GM21529 (cell line): ENCODE results near the gene ADAM23.

Source experiments
- ATAC-seq: cut with Tn5 transposase; IDR thresholded peaks from one replicate; pipeline ENCODE4 v1.9.1; 2021; ENCODE audit not compliant: unreplicated experiment

Gene ADAM23

GRCh38 chr2:206562375-206562774, 119.0 kb downstream of the ADAM23 start:
- no peak for ATAC-seq

DNA sequence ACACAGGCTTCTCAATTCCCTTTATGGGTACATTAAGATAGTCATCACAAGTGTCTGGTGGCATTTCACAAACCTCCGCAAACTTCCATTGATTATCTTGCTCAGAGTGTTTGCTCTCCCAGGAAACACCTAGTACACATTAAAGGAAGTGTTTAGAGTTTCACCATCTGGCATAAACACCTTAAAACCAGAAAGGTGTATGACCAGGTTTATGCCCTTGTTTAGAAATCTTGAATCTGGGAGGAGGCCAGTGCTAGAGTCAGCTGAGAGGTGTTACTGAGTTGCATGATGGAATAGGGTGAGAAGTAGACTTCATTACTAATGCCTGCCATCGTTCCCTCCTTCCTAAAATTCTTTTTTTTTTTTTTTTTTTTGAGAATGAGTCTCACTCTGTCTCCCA, 120.0 kb downstream of the ADAM23 start:
- ATAC-seq, result no peak

GRCh38 chr2:206565666-206566065, 122.3 kb downstream of the ADAM23 start:
- no peak for ATAC-seq

DNA sequence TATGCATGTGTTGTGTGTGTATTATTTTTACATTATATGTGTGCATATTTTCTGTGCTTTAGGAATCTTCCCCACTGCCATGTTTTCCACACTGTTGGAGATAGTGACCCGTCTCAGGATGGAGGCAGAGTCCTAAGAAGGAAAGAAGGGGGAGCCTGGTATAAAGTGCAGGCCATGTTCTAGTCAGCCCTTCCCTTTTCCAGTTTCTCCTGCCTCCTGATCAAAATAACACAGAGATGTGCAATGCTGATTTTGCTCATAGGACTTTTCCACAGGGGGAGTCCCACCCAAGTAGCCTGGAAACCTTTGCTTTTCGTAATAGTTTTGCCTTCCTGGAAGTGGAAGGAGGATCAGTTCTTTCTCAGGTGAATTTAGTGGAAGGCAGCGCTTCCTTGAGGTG, 126.1 kb downstream of the ADAM23 start:
- no peak for ATAC-seq

- ATAC-seq, result no peak
Measured at GRCh38 chr2:206570199-206570598, 126.9 kb downstream of the ADAM23 start.

- ATAC-seq, result no peak
Measured at GRCh38 chr2:206572725-206573124, 129.4 kb downstream of the ADAM23 start.

DNA sequence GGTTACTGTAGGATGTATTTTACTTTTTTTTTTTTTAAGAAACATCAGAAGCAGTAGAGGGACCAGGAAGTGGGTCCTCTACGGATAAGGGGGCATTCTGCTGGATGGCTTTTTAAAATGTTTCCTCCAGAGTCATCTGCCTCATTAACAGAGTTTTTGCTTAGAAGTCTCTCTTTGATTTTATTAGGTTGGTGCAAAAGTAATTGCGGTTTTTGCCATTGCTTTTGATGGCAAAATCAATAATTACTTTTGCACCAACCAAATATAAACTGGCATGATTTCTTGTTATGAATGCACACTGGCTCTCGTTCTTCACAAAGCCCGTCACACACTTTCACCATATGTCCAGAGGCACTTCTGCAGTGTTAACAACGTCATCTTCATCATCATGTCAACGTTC, 130.5 kb downstream of the ADAM23 start:
- no peak for ATAC-seq

- no peak for ATAC-seq
Measured at GRCh38 chr2:206584323-206585116, 141.2 kb downstream of the ADAM23 start.

GRCh38 chr2:206585335-206585734, 142.0 kb downstream of the ADAM23 start:
- no peak for ATAC-seq

DNA sequence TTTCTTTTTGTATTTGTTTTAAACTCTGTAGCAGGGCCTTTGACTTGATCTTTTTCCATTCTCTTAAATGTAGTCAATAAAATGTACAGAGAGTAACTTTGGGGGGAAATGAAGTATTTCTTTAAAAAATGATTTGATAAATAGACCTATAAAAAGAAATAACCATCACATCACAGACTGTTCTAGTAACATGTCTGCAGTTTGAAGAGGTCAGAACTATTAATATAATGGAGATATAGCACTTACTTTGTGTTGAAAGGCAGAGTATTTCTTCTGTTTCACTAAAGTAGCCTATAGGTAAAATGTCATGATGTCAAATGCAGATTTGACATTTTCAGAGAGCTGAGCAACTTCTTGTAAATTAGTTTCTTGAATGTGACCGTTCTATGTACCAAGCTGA, 143.3 kb downstream of the ADAM23 start:
- no peak for ATAC-seq

- no peak for ATAC-seq
Measured at GRCh38 chr2:206597717-206598218, 154.4 kb downstream of the ADAM23 start.

GRCh38 chr2:206603243-206603642, 159.9 kb downstream of the ADAM23 start:
- ATAC-seq, result no peak

DNA sequence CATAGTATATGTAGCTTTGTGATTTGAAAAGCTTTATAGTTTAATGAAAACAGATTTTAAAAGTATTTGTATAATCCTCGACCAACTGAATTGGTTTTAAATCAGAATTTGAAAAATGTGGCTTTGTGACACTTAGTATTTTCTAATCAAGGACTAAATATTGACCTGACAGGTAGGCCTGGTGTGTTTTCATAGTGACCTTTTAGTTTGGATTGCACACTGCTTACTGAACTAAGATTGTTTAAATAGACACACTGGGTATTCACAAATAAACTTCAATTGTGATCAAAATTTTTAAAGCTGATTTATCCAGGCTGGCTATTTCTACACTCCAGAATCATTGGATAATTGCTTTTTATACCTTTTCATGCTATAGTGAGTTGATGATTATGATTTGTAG, 167.1 kb downstream of the ADAM23 start:
- no peak for ATAC-seq

- ATAC-seq, result no peak
Measured at GRCh38 chr2:206611191-206611590, 167.9 kb downstream of the ADAM23 start.

DNA sequence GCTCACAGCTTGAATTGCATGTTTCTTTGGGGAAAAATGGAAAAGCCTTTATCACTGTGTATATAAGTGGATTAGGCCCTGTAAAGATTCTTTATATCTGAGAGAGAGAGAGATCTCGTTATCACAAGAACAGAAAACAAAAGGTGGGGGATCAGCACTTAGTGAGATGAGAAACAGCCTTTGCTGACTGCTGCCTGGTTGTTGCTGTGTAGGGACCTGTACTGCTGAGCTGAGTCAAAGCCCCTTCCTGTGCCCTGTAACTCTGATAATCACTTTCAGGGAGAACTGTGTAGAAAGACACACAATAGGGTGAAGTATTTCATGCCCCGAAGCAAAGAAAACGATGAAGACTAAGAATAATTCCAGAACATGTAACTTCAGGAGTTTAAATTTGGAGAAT, 168.4 kb downstream of the ADAM23 start:
- no peak for ATAC-seq

DNA sequence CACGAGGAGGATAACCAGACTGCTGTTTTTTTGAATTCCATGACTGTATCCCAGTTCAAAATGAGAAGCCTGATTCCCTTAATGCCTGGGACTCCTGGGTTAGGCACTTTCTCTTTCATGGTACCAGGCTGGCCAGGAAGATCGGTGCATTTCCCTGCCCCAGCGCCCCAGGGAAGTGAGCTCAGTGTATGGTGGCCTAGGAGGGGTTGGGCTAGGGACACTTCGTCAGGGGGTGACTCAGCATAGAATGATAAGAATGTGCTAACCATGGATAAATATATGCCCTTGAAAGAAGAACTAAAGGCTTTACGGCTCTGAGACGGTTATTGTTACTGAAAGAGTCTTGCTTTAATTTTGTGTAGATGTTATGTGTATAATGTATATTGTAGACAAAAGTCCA, 171.5 kb downstream of the ADAM23 start:
- ATAC-seq, result no peak

- ATAC-seq, result no peak
Measured at GRCh38 chr2:206615417-206616089, 172.2 kb downstream of the ADAM23 start.

DNA sequence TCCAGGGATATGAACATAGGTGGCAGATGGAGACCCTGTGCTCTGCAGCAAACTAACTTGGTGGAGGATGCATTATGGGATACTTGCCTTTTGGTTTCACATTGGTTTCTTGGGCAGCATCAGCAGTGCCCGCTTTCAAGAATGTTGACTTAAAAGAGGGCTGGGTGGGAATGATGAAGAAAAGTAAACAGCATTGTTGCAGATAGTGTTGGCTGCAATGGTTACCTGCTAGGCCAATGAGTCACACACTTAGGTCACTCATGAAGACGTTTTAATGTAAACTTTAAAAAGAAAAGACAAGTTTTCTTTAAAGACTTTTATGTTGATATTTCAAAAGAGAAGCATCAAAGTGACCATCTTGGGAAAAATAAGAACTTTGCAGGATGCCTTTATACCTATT, 172.8 kb downstream of the ADAM23 start:
- ATAC-seq, result no peak

- ATAC-seq, result no peak
Measured at GRCh38 chr2:206619011-206619410, 175.7 kb downstream of the ADAM23 start.

DNA sequence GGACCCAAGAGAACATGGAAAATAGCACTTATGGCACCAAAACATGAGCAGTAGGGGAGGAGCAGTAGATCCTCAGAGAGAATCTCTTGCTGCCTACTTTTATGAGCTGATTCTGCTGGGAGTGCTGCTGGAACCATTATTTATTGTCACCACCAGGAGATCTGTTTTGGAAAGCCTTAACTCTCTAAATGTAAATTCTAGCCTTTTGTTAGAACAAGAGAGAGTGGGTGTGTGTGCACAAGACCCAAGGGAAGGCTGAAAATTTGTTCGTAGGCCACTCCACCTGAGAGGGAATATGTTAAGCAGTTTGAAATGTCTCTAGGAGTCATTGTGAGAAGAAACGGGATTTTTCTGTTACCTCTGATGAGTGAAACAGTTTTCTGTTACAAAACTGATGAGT, 182.8 kb downstream of the ADAM23 start:
- no peak for ATAC-seq

GRCh38 chr2:206627632-206628031, 184.3 kb downstream of the ADAM23 start:
- ATAC-seq, result no peak

DNA sequence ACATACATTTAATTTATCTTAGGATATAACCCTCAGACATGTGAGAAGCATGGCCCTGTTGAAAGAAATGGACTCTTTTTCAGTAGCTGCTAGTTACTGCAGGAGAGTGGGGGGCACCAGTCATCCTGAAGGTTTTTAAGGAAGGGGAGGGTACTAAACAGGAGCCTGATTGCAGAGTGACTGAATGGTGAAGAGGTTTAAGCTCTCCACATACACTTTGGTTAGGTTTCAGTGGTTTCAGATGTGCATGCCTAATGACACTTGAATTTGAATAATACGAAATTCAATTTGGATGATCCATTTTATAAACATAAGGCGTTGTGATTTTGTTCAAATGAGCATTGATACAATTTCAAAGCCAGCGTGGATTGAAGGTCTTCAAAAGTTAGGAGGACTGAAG, 188.0 kb downstream of the ADAM23 start:
- ATAC-seq, result no peak
